HG03565 (cell line): ENCODE results near the gene FAM219A.

ENCODE experiments used
- ATAC-seq: cut with Tn5 transposase; IDR thresholded peaks from one replicate; pipeline ENCODE4 v1.9.1; 2021; ENCODE audit warnings: mild to moderate bottlenecking, moderate library complexity; ENCODE audit not compliant: unreplicated experiment

The FAM219A gene

GRCh38 chr9:34458013-34458958 is at the start of gene FAM219A, which contains the start of gene DNAI1:
Gene FAM219A (minus strand): TSS chr9:34458570. CDS start chr9:34458263, 307 bp downstream.
Gene DNAI1 (plus strand): TSS chr9:34458805. CDS start chr9:34459006, 201 bp downstream.
- ATAC-seq, result peak; percentile 97

- ATAC-seq, result no peak
Observed at GRCh38 chr9:34507966-34508365, 49.6 kb upstream of the FAM219A start.

GRCh38 chr9:34507556-34507955 is 49.2 kb upstream of the FAM219A start:
- no peak for ATAC-seq

GRCh38 chr9:34506623-34507022 is 48.3 kb upstream of the FAM219A start:
- no peak for ATAC-seq

GRCh38 chr9:34505370-34506120 is 47.2 kb upstream of the FAM219A start:
- no peak for ATAC-seq

DNA sequence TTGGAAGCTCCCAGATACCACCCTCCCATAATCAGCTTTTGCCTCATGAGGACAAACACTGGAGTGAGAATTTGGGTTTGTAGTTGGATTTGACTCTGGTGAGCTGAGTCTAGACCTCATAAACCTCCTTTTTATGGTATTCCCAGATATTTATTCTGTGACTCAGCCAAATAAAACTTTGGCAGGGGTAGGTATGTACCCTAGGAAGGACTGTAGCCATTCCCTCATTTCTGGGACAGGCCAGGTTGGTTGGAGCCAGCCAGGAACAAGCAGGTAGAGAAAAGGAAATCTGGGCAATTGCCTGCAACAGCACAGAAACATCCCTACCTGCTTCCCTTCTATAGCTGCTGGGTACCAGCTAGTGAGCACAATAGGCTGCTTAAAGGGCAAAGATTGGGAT is 45.0 kb upstream of the FAM219A start:
- no peak for ATAC-seq

- no peak for ATAC-seq
Observed at GRCh38 chr9:34502891-34503290, 44.5 kb upstream of the FAM219A start.

GRCh38 chr9:34502471-34502870 is 44.1 kb upstream of the FAM219A start:
- ATAC-seq, result no peak

- no peak for ATAC-seq
Observed at GRCh38 chr9:34501889-34502425, 43.6 kb upstream of the FAM219A start.

- no peak for ATAC-seq
Observed at GRCh38 chr9:34501372-34501771, 43.0 kb upstream of the FAM219A start.

DNA sequence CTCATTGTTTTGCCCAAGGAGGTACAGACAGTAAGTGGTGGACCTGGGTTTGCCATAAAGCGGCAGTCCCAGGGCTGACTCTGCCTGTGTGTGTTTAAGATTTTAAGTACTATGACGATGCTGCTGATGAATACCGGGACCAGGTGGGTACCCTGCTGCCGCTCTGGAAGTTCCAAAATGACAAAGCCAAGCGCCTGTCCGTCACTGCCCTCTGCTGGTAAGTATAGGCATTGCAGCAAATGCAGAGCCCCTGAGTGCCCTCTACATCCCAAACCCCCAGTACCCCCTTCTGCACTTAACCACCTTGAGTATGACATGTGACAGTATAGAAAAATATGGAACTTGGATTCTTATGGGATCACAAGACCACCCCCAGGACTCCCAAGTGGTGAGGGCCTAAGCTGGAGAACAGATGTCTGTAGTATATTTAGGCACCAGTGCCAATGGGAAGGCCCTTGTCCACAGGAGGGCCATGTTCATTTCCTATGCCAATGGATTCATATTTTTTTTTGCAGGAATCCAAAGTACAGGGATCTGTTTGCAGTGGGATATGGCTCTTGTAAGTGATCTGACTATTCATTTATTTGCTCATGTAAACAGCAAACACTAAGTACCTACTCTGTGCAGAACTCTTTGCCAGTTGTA is 42.4 kb upstream of the FAM219A start:
- no peak for ATAC-seq

GRCh38 chr9:34499076-34499475 is 40.7 kb upstream of the FAM219A start:
- ATAC-seq, result no peak

DNA sequence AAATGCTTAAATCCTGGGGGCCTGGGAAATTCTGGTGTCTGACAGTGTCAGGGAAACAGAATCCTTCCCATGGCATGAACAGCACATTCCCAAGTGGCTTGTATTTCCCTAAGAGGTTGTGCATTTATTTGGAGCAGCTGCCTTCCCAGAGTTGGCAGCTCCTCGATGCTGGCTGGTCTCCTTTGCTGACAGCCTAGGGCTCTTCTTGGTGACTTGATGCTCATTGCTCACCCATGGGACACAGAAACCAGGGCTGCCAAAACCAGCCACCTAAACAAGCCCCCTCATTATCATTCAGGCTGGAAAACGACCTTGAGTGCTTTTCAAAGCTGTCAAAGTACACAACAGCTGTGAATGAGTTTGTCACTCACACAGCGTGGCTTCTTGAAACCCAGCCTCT is 40.2 kb upstream of the FAM219A start:
- no peak for ATAC-seq

GRCh38 chr9:34496149-34496712 is 37.9 kb upstream of the FAM219A start:
- no peak for ATAC-seq

- ATAC-seq, result no peak
Observed at GRCh38 chr9:34493972-34494535, 35.7 kb upstream of the FAM219A start.

GRCh38 chr9:34492051-34492450 is 33.7 kb upstream of the FAM219A start:
- ATAC-seq, result no peak

DNA sequence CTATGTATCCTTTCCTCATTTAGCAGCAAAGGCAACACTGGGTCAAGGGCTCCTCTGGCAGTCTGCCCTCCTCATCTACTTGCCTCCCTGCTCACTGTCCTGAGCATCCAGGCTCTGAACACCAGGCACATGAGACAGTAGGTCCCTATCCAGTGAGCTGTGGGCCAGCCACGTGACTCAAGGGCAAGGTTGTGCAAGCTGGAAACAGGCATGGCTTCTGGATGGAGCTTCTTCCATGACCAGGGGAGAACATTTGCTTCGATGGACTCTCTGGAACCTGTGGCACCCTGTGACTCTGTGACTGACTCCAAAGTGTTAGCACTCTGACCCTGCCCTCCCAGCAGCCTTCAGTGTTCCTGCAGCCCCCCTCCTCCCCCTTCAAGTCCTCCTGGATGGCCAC is 33.2 kb upstream of the FAM219A start:
- no peak for ATAC-seq

GRCh38 chr9:34490760-34491159 is 32.4 kb upstream of the FAM219A start:
- ATAC-seq, result no peak

GRCh38 chr9:34490360-34490759 is 32.0 kb upstream of the FAM219A start:
- ATAC-seq, result no peak

DNA sequence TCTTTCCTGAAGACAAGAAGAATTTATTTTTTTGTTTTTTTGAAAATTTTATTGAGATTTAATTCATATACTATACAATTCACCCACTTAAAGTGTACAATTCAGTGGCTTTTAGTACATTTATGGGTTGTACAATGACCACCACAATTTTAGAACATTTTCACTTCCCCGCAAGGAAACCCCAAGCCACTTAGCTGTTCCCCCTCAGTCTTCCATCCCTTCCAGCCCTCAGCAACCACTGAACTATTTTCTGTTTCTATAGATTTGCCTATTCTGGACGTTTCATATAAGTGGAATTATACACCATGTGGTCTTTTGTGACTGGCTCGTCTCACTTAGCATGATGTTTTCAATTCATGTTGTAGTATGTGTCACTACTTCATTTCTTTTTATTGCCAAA is 28.2 kb upstream of the FAM219A start:
- ATAC-seq, result no peak
